Ishikawa (cell line): ENCODE data around the gene CAMK2A.

ENCODE experiments used
- EP300 ChIP-seq: IDR thresholded peaks from 2 replicates; pipeline ENCODE4 v1.6.1; 2012; ENCODE audit warnings: borderline replicate concordance
- FOXM1 ChIP-seq: IDR thresholded peaks from 2 replicates; pipeline ENCODE4 v1.6.1; 2012; ENCODE audit warnings: low read depth, borderline replicate concordance
- YY1 ChIP-seq: IDR thresholded peaks from 2 replicates; pipeline ENCODE4 v1.6.1; 2012; ENCODE audit warnings: low read depth

- TF ChIP-seq EP300: no peak
- TF ChIP-seq YY1: no peak
- no peak for TF ChIP-seq FOXM1
Observed at GRCh38 chr5:150179019-150179620, 110.5 kb downstream of the CAMK2A start.
